ENCODE measurements around the gene CPNE5. TPM values are rescaled to one million over a fixed set of nuclear protein-coding genes. Genes with fewer than 3 reads are reported as not detected.

Gene CPNE5
- total RNA-seq (2021; ENCODE audit: unreplicated experiment) (0.44 TPM), Bru-seq, nascent RNA (percentile 22 among the genes with signal in this experiment), BruChase-seq, experiment 1, labeled RNA remaining after a 2-hour chase (percentile 19 among the genes with signal in this experiment), BruChase-seq, experiment 2, labeled RNA remaining after a 6-hour chase (percentile 20 among the genes with signal in this experiment)
- polyA plus RNA-seq (2012; ENCODE audit: insufficient read length): 1.5 TPM
- long read RNA-seq: 0 reads

DNA sequence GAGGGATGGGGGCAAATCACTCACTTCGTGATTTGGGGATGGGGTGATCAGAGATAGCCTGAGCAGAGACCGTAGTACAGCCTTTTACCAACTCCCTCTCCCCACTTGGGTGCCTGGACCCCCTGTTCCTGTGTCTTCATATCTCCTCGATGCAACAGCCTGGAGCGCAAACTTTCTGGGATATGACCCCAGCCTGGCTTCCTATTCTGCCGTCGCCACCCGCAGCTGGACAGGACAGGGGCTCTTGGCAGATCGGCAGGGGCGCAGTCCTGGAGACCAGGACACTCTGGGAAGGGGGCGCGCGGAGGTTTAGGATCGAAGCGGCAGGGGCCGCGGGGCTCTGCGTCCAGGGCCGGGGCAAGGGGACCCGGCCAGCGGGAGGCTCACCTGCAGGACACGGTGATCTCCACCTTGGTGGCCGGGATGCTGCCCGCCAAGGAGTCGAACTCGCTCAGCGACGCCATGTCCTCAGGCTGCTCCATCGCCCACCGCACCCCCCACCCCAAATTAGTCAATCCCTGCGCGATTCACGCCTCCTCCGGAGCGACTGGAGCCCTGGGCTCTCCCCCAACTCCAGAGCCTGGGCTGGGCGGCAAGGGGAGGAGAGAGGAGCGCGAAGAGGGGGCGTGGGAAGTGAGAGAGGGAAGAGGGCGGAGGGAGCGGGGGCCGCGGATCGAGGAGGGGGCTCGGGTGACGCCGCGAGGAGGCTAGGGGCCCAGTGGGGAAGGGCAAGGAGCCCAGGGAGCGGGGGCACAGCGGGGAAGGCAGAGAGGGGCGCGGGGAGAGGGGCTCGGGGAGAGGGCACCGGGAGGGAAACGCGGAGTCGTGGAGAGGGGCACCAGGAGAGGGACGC lies at the start of gene CPNE5:
TSS of gene CPNE5 (minus strand) at position 549 of the 853 bp plus-strand sequence. CDS start at position 482, 67 bp downstream.
- peaks cover 12% of the 10 kb centered on the region for H3K4me1 ChIP-seq (ENCODE audit: control insufficient read depth, insufficient read depth, low read length)
- intact Hi-C loops (cut with micrococcal nuclease; ENCODE audit: unreplicated experiment): no loop called here
- TF ChIP-seq POLR2AphosphoS5 (IDR thresholded peaks at IDR 0.05; ENCODE audit: low read depth, low read length) (no peak), SIN3A (IDR thresholded peaks at IDR 0.05; ENCODE audit: borderline replicate concordance, insufficient read depth, low read depth, low read length) (no peak), TCF7L2 (IDR thresholded peaks at IDR 0.05; ENCODE audit: low read depth, low read length) (no peak)
- TF ChIP-seq, protein P1, sequence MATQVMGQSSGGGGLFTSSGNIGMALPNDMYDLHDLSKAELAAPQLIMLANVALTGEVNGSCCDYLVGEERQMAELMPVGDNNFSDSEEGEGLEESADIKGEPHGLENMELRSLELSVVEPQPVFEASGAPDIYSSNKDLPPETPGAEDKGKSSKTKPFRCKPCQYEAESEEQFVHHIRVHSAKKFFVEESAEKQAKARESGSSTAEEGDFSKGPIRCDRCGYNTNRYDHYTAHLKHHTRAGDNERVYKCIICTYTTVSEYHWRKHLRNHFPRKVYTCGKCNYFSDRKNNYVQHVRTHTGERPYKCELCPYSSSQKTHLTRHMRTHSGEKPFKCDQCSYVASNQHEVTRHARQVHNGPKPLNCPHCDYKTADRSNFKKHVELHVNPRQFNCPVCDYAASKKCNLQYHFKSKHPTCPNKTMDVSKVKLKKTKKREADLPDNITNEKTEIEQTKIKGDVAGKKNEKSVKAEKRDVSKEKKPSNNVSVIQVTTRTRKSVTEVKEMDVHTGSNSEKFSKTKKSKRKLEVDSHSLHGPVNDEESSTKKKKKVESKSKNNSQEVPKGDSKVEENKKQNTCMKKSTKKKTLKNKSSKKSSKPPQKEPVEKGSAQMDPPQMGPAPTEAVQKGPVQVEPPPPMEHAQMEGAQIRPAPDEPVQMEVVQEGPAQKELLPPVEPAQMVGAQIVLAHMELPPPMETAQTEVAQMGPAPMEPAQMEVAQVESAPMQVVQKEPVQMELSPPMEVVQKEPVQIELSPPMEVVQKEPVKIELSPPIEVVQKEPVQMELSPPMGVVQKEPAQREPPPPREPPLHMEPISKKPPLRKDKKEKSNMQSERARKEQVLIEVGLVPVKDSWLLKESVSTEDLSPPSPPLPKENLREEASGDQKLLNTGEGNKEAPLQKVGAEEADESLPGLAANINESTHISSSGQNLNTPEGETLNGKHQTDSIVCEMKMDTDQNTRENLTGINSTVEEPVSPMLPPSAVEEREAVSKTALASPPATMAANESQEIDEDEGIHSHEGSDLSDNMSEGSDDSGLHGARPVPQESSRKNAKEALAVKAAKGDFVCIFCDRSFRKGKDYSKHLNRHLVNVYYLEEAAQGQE (IDR thresholded peaks at IDR 0.05; ENCODE audit: insufficient read depth in 1 of 2, low read depth in 2 of 2, low read length in 1 of 2): no peak
- TF ChIP-seq, protein P2, sequence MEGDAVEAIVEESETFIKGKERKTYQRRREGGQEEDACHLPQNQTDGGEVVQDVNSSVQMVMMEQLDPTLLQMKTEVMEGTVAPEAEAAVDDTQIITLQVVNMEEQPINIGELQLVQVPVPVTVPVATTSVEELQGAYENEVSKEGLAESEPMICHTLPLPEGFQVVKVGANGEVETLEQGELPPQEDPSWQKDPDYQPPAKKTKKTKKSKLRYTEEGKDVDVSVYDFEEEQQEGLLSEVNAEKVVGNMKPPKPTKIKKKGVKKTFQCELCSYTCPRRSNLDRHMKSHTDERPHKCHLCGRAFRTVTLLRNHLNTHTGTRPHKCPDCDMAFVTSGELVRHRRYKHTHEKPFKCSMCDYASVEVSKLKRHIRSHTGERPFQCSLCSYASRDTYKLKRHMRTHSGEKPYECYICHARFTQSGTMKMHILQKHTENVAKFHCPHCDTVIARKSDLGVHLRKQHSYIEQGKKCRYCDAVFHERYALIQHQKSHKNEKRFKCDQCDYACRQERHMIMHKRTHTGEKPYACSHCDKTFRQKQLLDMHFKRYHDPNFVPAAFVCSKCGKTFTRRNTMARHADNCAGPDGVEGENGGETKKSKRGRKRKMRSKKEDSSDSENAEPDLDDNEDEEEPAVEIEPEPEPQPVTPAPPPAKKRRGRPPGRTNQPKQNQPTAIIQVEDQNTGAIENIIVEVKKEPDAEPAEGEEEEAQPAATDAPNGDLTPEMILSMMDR (IDR thresholded peaks at IDR 0.05): no peak

DNA sequence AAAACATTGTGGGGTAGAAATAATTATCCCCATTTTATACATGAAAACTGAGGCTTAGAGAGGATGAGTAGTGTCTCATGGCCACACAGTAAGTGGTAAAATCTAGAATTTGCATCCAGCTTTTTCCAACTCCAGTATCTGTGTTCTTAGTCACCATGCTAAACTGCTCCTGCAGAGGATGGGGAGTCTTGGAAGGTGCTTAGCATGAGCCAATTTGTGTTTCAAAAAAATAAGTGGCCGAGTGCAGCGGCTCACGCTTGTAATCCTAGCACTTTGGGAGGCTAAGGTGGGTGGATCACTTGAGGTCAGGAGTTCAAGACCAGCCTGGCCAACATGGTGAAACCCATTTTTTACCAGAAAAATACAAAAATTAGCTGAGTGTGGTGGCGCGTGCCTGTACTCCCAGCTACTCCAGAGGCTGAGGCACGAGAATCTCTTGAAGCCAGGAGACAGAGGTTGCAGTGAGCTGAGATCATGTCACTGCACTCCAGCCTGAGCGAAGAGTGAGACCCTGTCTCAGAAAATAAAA lies 48.9 kb upstream of the CPNE5 start:
- Histone ChIP-seq H3K4me3 (ENCODE audit: low read depth in 2 of 2, low read length in 2 of 2) (no peak overlapping the region), H3K4me1 (ENCODE audit: control insufficient read depth, insufficient read depth, low read length) (peaks cover 8% of the 10 kb centered on the region; the same call in 1 of the 2 replicates), H3K27ac (ENCODE audit: low read length) (no peak overlapping the region), H3K36me3 (ENCODE audit: control insufficient read depth, insufficient read depth, low read length) (no peaks in the 10 kb centered on the region), H3K9me3 (ENCODE audit: control insufficient read depth, insufficient read depth, low read depth, low read length) (no peaks in the 10 kb centered on the region), H3K27me3 (ENCODE audit: control insufficient read depth, insufficient read depth, low read length) (no peaks in the 10 kb centered on the region)
- in situ Hi-C loops (cut with HindIII; ENCODE audit: low pct_unique_long_range_greater_than_20kb, low sequenced_read_pairs): no loop called here
- intact Hi-C loops (cut with micrococcal nuclease; ENCODE audit: unreplicated experiment): loop anchor here (10.0 kb wide), 1 partner anchor 97 kb away; the partner anchor contains the start of gene MTCH1
- ChIA-PET CTCF (interaction anchor here (1.5 kb wide), 1 partner anchor 130 kb away, joined by 4 read pairs; no protein-coding TSS in a partner anchor), POLR2A (interaction anchor here (0.5 kb wide), 1 partner anchor 330 kb away, joined by 7 read pairs; no protein-coding TSS in a partner anchor)
- DNase-seq (ENCODE audit: low read depth, low spot score): no peak
- BruUV-seq (replicated peaks): no TSS peak
- no peak for ATAC-seq
- TF ChIP-seq, protein P1 (IDR thresholded peaks at IDR 0.05; ENCODE audit: insufficient read depth in 1 of 2, low read depth in 2 of 2, low read length in 1 of 2): no peak

More for the DNA sequence above, at the start of gene CPNE5:
- POLR2A ChIA-PET: no interaction called here
- no peaks in the 10 kb centered on the region for H3K36me3 ChIP-seq (ENCODE audit: control insufficient read depth, insufficient read depth, low read length)
- in situ Hi-C loops (cut with HindIII; ENCODE audit: low pct_unique_long_range_greater_than_20kb, low sequenced_read_pairs): no loop called here
- no peaks in the 10 kb centered on the region; the same call in 1 of the 2 replicates for H3K27me3 ChIP-seq (ENCODE audit: control insufficient read depth, insufficient read depth, low read length)
- no TSS peak for BruUV-seq (replicated peaks)
- DNase-seq (ENCODE audit: low read depth, low spot score) (no peak), ATAC-seq (no peak)
- H3K4me3 ChIP-seq (ENCODE audit: low read depth in 2 of 2, low read length in 2 of 2): peak within 1 kb of the TSS; percentile 38 to 48
- CTCF ChIA-PET: no interaction called here
- H3K27ac ChIP-seq (ENCODE audit: low read length): no peak within 1 kb of the TSS
- no peaks in the 10 kb centered on the region for H3K9me3 ChIP-seq (ENCODE audit: control insufficient read depth, insufficient read depth, low read depth, low read length)

All from Panc1 (cell line).